K562 (cell line): Measurements from ENCODE around the gene APBA2. TPM values are rescaled to one million over a fixed set of nuclear protein-coding genes. Genes with fewer than 3 reads are reported as not detected.
A peak's percentile ranks its signal among the peaks of the same experiment; 100 is the strongest.

ENCODE experiments used
- ATAC-seq: fragments of 200-7000 bp; cut with Tn5 transposase; 3 replicates; pipeline ENCODE4 v1.9.1; 2020; ENCODE audit warnings: moderate library complexity
- BruUV-seq: library from RNA; stranded (reverse); fragments of 400-500 nt; replicated peaks from 2 replicates; lab custom pipeline; 2021; lab: Mats Ljungman, UMichigan
- CTCF ChIA-PET: fragments of 300-600 bp; formaldehyde crosslinking; extraction: SDS; loops from one replicate; lab custom pipeline; 2021; ENCODE audit warnings: low intra/inter-chr PET ratio; lab: Yijun Ruan, JAX
- POLR2A ChIA-PET: fragments of 300-600, 350-650 bp; sonication (Branson Sonifier 250); formaldehyde crosslinking; extraction: SDS; loops from one replicate; lab custom pipeline; 2021; ENCODE audit warnings: antibody characterized with exemption, inconsistent platforms; lab: Yijun Ruan, JAX
- DNase-seq, 4 experiments: peaks; one replicate each; pipeline versions ENCODE4 v3.0.0 to v3.0.0-alpha.2; 2011 to 2018; ENCODE audit warnings: low spot score in 3 of 4, mixed read lengths in 3 of 4; ENCODE audit errors: extremely low read depth in 1 of 4
- FAIRE-seq: peaks from 2 replicates; lab custom pipeline; 2011; peaks lifted over from hg19 to GRCh38; lab: Jason Lieb, UNC
- H2AFZ ChIP-seq: 2 replicates; pipeline ENCODE4 v1.6.0; 2011; ENCODE audit warnings: low read depth, low read length, control low read depth, inconsistent platforms
- H3K27ac ChIP-seq: fragments of 200-600 bp; 3 replicates; pipeline ENCODE4 v1.8.0; 2011; ENCODE audit warnings: low read depth, mild to moderate bottlenecking, control low read depth, inconsistent platforms, low read length, moderate library complexity, mixed read lengths; ENCODE audit errors: extremely low read depth
- H3K27me3 ChIP-seq, 2 experiments: fragments of 300-600 bp in 1 of 2; 2 replicates in 1 of 2; 3 replicates in 1 of 2; pipeline versions ENCODE4 v1.6.0 to v1.8.0; 2011; ENCODE audit warnings: inconsistent platforms in 2 of 2, low read length in 2 of 2, mild to moderate bottlenecking in 1 of 2, mixed read lengths in 1 of 2, moderate library complexity in 1 of 2; ENCODE audit not compliant: control insufficient read depth in 2 of 2, insufficient read depth in 2 of 2
- H3K36me3 ChIP-seq: fragments of 300-600 bp; 3 replicates; pipeline ENCODE4 v1.8.0; 2011; ENCODE audit warnings: mild to moderate bottlenecking, low read length, inconsistent platforms; ENCODE audit not compliant: control insufficient read depth, insufficient read depth
- H3K4me1 ChIP-seq, 2 experiments: fragments of 200-600 bp in 1 of 2; replicated peaks in 1 of 2; 2 replicates in 1 of 2; 3 replicates in 1 of 2; pipeline versions ENCODE4 v1.5.1 to v1.8.0; 2011; ENCODE audit warnings: inconsistent platforms in 2 of 2, low read length in 2 of 2, mild to moderate bottlenecking in 1 of 2, mixed read lengths in 1 of 2, moderate library complexity in 1 of 2; ENCODE audit not compliant: control insufficient read depth in 2 of 2, insufficient read depth in 2 of 2
- H3K4me2 ChIP-seq: 2 replicates; pipeline ENCODE4 v1.6.1; 2011; ENCODE audit warnings: low read length, control low read depth, inconsistent platforms, mixed read lengths; ENCODE audit not compliant: insufficient read depth
- H3K4me3 ChIP-seq: fragments of 200-600 bp; sonication (generic), shearing (Covaris generic); 2 replicates; pipeline ENCODE4 v1.5.1; 2016; ENCODE audit warnings: control low read depth, inconsistent platforms
- H3K79me2 ChIP-seq: fragments of 200-600 bp; 3 replicates; pipeline ENCODE4 v1.8.0; 2011; ENCODE audit warnings: low read length, inconsistent platforms; ENCODE audit not compliant: control insufficient read depth, insufficient read depth
- H3K9ac ChIP-seq, 2 experiments: 2 replicates each; pipeline versions ENCODE4 v1.6.0 to v1.6.1; 2011; ENCODE audit warnings: low read depth in 2 of 2, low read length in 2 of 2, control low read depth in 1 of 2, inconsistent platforms in 1 of 2, mild to moderate bottlenecking in 1 of 2, mixed read lengths in 1 of 2; ENCODE audit not compliant: insufficient read depth in 1 of 2
- H3K9me1 ChIP-seq: one replicate; pipeline ENCODE4 v1.6.0; 2011; ENCODE audit warnings: inconsistent platforms, mild to moderate bottlenecking, low read length, moderate library complexity; ENCODE audit not compliant: control insufficient read depth, insufficient read depth
- H3K9me3 ChIP-seq: replicated peaks from 2 replicates; pipeline ENCODE4 v1.5.1; 2011; ENCODE audit warnings: low read depth, low read length, inconsistent platforms; ENCODE audit not compliant: control insufficient read depth, insufficient read depth
- H4K20me1 ChIP-seq: replicated peaks from 2 replicates; pipeline ENCODE4 v1.6.1; 2011; ENCODE audit warnings: low read length, inconsistent platforms, mixed read lengths; ENCODE audit not compliant: control insufficient read depth, insufficient read depth
- BDP1 ChIP-seq: IDR thresholded peaks from 3 replicates; pipeline ENCODE4 v1.6.1; 2011; ENCODE audit not compliant: insufficient read length, insufficient read depth
- BRF1 ChIP-seq: IDR thresholded peaks from 3 replicates; pipeline ENCODE4 v1.6.1; 2011; ENCODE audit warnings: borderline replicate concordance, mild to moderate bottlenecking; ENCODE audit not compliant: insufficient read length; ENCODE audit errors: extremely low read depth
- CBX8 ChIP-seq: fragments of 200-600 bp; sonication (generic); IDR thresholded peaks from 2 replicates; pipeline ENCODE4 v1.6.1; 2012; ENCODE audit warnings: borderline replicate concordance, mixed run types, low read depth, mild to moderate bottlenecking, moderate library complexity, mixed read lengths, low read length, control low read depth, inconsistent platforms; ENCODE audit not compliant: poor library complexity, severe bottlenecking; ENCODE audit errors: extremely low read depth
- KHSRP ChIP-seq: fragments of 450-650 bp; IDR thresholded peaks from 2 replicates; pipeline ENCODE4 v1.6.1; 2017
- MAFG ChIP-seq: fragments of 450-650 bp; conservative IDR thresholded peaks from 2 replicates; pipeline ENCODE4 v1.6.1; 2016; ENCODE audit warnings: missing genetic modification characterization, missing compliant biosample characterization
- SREBF2 ChIP-seq: sonication (generic); formaldehyde crosslinking; IDR thresholded peaks from 2 replicates; pipeline ENCODE4 v1.4.0; 2020; ENCODE audit warnings: mild to moderate bottlenecking, missing genetic modification reagents
- TARDBP ChIP-seq: fragments of 450-650 bp; IDR thresholded peaks from 2 replicates; pipeline ENCODE4 v1.6.1; 2016
- ZFP36 ChIP-seq: fragments of 150-350 bp; IDR thresholded peaks from 2 replicates; pipeline ENCODE4 v1.6.1; 2018; ENCODE audit warnings: low read length, low read depth; ENCODE audit not compliant: partially characterized antibody
- ZNF395 ChIP-seq: fragments of 200-800 bp; sonication (Bioruptor generic); IDR thresholded peaks from 2 replicates; pipeline ENCODE4 v1.6.1; 2017; ENCODE audit warnings: missing genetic modification characterization, missing compliant biosample characterization
- WGBS: fragments of 100-300 bp; shearing (Covaris generic); methylation state at CpG from one replicate; pipeline ENCODE4 v1.1.6; 2016; ENCODE audit warnings: low coverage, mixed read lengths; ENCODE audit not compliant: insufficient coverage; ENCODE audit errors: missing lambda C conversion rate; 5-methylcytosine and 5-hydroxymethylcytosine counted together
- in situ Hi-C: fragments of 300-500 bp; cut with MboI; formaldehyde crosslinking; loops from 4 replicates; pipeline ENCODE4 v1.15.0; 2018; ENCODE audit warnings: inconsistent platforms, mixed read lengths
- intact Hi-C: fragments of 100-400 bp; cut with micrococcal nuclease; formaldehyde crosslinking; loops from 2 replicates; pipeline ENCODE4 v1.14.2; 2022
- polyA plus RNA-seq, 8 experiments: library from polyadenylated mRNA; depleted of rRNA in 4 of 8; stranded (reverse) in 5 of 8; unstranded in 3 of 8; fragments of >200 nt; fragmentation: Nextera tagmentation in 2 of 8; fragmentation: Illumina TruSeq in 1 of 8; extraction: Ambion mirVana in 2 of 8; extraction: Trizol in 1 of 8; gene quantifications; 2 replicates each; pipeline versions ENCODE4 v1.2.1 to v1.2.3, GENCODE V29; 2011 to 2014; ENCODE audit warnings: inconsistent platforms in 1 of 8, missing spikeins in 1 of 8
- total RNA-seq, 7 experiments: library from RNA; depleted of rRNA in 6 of 7; stranded (reverse); fragments of >200 nt in 6 of 7; fragmentation: Illumina TruSeq in 2 of 7; extraction: Trizol in 2 of 7; gene quantifications; 2 replicates each; pipeline versions ENCODE4 v1.2.1 to v1.2.3, GENCODE V29; 2011 to 2021; ENCODE audit warnings: low replicate concordance in 1 of 7
- TF ChIP-seq, protein P1 (sequence below), 2 experiments: fragments of 450-650 bp in 1 of 2; sonication (generic) in 1 of 2; formaldehyde crosslinking; conservative IDR thresholded peaks; 2 replicates each; pipeline versions ENCODE4 v1.4.0 to v1.8.1; 2020 to 2022; ENCODE audit warnings: mild to moderate bottlenecking in 1 of 2, missing genetic modification reagents in 1 of 2
- TF ChIP-seq, protein P2 (sequence below): fragments of 450-650 bp; formaldehyde crosslinking; IDR thresholded peaks from 2 replicates; pipeline ENCODE4 v1.4.0; 2020; ENCODE audit warnings: mild to moderate bottlenecking, mixed read lengths

APBA2 gene
- total and polyA plus RNA-seq, 9 of the 15 experiments (the other 6 are each of a cell fraction or from before 2014, with no cell fraction given): 0.24 to 40.9 (median 25.2) TPM

DNA sequence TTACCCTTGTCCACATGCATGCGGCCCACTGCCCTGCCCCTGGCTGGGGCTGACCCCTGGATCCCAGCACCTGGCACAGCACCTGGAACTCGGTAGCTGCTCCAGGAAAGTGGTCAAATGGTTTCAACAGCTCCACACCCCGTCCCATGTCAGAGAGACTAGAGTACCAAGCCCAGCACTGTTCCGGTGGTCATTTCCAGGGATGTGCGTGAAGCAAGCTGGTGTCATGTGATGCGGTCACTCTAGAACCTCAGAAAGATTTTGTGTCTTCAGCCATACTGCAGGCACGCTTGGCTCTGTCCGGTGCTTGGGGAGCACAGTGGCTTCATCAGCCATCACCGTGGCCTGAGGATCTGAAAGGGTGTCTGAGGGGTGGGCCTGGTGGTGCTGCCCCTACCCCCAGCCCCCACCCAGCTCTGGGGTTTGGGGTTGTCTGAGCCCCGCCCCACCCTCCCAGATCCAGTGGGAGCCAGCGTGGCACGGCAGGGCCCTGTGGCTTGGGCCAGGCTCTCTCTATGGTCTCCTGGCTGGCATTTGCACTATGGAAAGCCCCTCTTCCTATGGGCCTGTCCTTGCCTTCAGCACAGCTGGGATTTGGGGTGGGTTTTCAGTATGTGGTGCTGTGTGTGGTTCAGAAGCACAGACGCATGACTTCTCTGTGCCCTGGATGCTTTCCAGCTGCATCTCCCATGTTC, 15.3 kb downstream of the APBA2 start:
- peaks cover 52 to 53% of the 10 kb centered on the region in 2 experiments for H3K4me1 ChIP-seq
- intact Hi-C loops (no loop called here), in situ Hi-C loops (no loop called here)
- no peak overlapping the region for H2AFZ ChIP-seq
- H3K79me2 ChIP-seq: peaks cover 91% of the 10 kb centered on the region
- H3K9me1 ChIP-seq: peaks cover 3% of the 10 kb centered on the region
- H3K9ac ChIP-seq: no peak overlapping the region
- H3K27ac ChIP-seq: no peak overlapping the region
- H3K4me2 ChIP-seq: no peak overlapping the region
- 91% methylated on average over 11 of the region's 13 CpGs for WGBS
- no peak overlapping the region for H3K4me3 ChIP-seq
- no peaks in the 10 kb centered on the region for H3K9me3 ChIP-seq
- ChIA-PET POLR2A (no interaction called here), CTCF (no interaction called here)
- FAIRE-seq: no peak
- no peak for DNase-seq
- no peak for TF ChIP-seq TARDBP
- TF ChIP-seq SREBF2: no peak
- peak; percentile 11 for TF ChIP-seq ZFP36
- no peak for TF ChIP-seq MAFG (tag)
- TF ChIP-seq, protein P1, sequence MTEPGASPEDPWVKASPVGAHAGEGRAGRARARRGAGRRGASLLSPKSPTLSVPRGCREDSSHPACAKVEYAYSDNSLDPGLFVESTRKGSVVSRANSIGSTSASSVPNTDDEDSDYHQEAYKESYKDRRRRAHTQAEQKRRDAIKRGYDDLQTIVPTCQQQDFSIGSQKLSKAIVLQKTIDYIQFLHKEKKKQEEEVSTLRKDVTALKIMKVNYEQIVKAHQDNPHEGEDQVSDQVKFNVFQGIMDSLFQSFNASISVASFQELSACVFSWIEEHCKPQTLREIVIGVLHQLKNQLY (CRISPR knock-in tag; conservative IDR thresholded peaks at IDR 0.05): no peak
- TF ChIP-seq BDP1: no peak
- no peak for TF ChIP-seq BRF1
- TF ChIP-seq KHSRP: no peak
- TF ChIP-seq, protein P2, sequence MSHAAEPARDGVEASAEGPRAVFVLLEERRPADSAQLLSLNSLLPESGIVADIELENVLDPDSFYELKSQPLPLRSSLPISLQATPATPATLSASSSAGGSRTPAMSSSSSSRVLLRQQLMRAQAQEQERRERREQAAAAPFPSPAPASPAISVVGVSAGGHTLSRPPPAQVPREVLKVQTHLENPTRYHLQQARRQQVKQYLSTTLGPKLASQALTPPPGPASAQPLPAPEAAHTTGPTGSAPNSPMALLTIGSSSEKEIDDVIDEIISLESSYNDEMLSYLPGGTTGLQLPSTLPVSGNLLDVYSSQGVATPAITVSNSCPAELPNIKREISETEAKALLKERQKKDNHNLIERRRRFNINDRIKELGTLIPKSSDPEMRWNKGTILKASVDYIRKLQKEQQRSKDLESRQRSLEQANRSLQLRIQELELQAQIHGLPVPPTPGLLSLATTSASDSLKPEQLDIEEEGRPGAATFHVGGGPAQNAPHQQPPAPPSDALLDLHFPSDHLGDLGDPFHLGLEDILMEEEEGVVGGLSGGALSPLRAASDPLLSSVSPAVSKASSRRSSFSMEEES: peak; percentile 25; the same call in 1 of the 2 replicates
- no peak for TF ChIP-seq ZNF395 (CRISPR knock-in tag)
- no peak for TF ChIP-seq CBX8
- H3K27me3 ChIP-seq: no peaks in the 10 kb centered on the region
- BruUV-seq: no TSS peak
- H3K36me3 ChIP-seq: no peaks in the 10 kb centered on the region; the same call in 2 of the 3 replicates
- no peaks in the 10 kb centered on the region; the same call in 1 of the 2 replicates for H4K20me1 ChIP-seq
- ATAC-seq: no peak
